Measurements from ENCODE around the gene OR6S1. TPM values are rescaled to one million over a fixed set of nuclear protein-coding genes. Genes with fewer than 3 reads are reported as not detected.
A peak's percentile ranks its signal among the peaks of the same experiment; 100 is the strongest.

The OR6S1 gene, protein sequence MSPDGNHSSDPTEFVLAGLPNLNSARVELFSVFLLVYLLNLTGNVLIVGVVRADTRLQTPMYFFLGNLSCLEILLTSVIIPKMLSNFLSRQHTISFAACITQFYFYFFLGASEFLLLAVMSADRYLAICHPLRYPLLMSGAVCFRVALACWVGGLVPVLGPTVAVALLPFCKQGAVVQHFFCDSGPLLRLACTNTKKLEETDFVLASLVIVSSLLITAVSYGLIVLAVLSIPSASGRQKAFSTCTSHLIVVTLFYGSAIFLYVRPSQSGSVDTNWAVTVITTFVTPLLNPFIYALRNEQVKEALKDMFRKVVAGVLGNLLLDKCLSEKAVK
- polyA plus RNA-seq, result not detected

- Mint-ChIP-seq H3K36me3 (no peaks in the 10 kb centered on the region), H3K4me3 (no peak within 1 kb of the TSS)
Observed at GRCh38 chr14:20641591-20641990, at the start of gene OR6S1. OR6S1 (minus strand) TSS chr14:20641691; CDS start chr14:20641691, 0 bp downstream.

DNA sequence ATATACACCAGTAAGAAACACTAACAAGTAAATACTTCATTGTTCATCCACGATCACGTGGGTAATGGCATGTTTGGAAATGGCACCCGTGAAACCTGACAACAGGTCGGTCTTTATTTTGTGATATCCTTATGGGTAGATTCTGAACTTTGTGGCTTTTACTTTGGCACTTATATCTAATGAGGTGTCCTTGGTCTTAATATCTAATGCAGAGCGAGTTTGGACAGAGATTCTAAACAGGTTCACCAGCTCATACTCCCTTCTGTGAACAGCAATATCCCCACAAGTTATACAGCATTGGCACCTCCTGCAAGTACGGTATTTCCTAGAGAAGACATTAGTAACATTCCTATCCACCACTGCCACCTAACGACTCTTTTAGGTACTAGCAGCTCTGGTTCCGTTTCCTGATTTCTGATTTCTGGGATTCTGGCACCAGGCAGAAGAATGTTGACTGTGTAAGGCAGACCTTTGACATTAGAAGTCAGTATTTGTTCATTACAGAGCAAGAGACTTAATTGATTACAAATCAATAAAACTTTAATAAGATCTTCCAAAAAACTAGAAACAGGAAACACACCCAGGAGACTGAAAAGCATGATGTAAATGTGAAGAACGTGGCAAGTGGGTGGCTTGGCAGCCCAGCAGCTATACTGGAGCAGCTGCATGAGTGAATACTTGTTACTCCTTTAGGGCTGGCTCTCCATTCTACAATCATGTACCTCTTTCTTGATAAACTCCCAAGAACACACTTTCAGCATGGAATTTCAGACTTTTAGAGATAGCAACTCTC lies 49.6 kb upstream of the OR6S1 start:
- H3K4me1 Mint-ChIP-seq, result peaks cover 5 to 10% (median 6%) of the 10 kb centered on the region in 3 donors
- peak overlapping the region in 1 of 4 donors; percentile 13 for H3K4me3 Mint-ChIP-seq
- H3K36me3 Mint-ChIP-seq, result no peaks in the 10 kb centered on the region
- H3K27ac Mint-ChIP-seq, result no peak overlapping the region
- H3K27me3 Mint-ChIP-seq, result no peaks in the 10 kb centered on the region
- H3K9me3 Mint-ChIP-seq, result no peaks in the 10 kb centered on the region

More at GRCh38 chr14:20641591-20641990, at the start of gene OR6S1:
- H3K27ac Mint-ChIP-seq, result no peak within 1 kb of the TSS
- H3K27me3 Mint-ChIP-seq, result peaks cover 36% of the 10 kb centered on the region
- no peaks in the 10 kb centered on the region for H3K9me3 Mint-ChIP-seq
- H3K4me1 Mint-ChIP-seq, result peaks cover 0 to 1% (median 0%) of the 10 kb centered on the region in 3 donors

DNA sequence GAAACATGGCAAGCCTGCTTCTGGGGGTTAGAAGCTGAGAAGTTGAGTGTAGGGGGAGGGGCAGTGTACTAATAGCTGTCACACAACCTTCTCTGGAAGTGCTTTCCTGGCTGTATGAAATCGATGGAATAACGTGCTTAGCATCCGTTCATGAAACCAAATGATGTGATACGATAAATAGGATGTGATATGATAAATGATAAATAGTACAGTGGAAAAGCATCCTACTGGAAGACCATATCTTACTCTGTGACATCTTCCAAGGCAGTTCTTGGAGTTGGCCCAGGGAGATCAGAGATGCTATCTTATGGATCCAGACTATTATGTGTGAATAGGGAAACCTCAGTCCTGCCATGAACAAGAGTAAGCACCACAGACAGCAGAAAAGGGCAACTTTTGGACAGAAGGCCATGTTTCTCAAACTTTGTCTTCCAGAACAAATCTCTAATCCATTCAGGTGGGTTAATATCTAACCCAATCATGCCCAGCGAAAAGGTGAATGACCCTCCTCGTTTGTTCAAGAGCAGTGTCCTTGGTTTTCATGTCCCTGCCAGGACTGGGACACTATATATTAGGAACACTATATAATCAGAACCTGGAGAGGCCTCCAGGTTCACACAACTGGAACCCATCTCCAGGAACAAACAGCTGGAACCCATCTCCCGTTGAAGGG lies 46.8 kb upstream of the OR6S1 start, which contains the start of gene ANG:
TSS of gene ANG (plus strand) at position 598 of the 673 bp plus-strand sequence. CDS start 4,801 bp downstream, outside the sequence.
- Mint-ChIP-seq H3K9me3 (no peaks in the 10 kb centered on the region), H3K4me3 (peak within 1 kb of the TSS in 1 of 4 donors; percentile 30), H3K27ac (peak within 1 kb of the TSS; percentile 18 to 56 (median 36)), H3K4me1 (peaks cover 12 to 17% (median 16%) of the 10 kb centered on the region in 3 donors), H3K27me3 (no peaks in the 10 kb centered on the region), H3K36me3 (no peaks in the 10 kb centered on the region)

GRCh38 chr14:20687362-20688166 lies 46.1 kb upstream of the OR6S1 start:
- H3K36me3 Mint-ChIP-seq, result no peaks in the 10 kb centered on the region
- H3K27me3 Mint-ChIP-seq, result no peaks in the 10 kb centered on the region
- H3K4me1 Mint-ChIP-seq, result peaks cover 12 to 17% (median 16%) of the 10 kb centered on the region in 3 donors
- H3K4me3 Mint-ChIP-seq, result peak overlapping the region in 1 of 4 donors; percentile 30
- peak overlapping the region; percentile 18 to 56 (median 36) for H3K27ac Mint-ChIP-seq
- no peaks in the 10 kb centered on the region for H3K9me3 Mint-ChIP-seq

GRCh38 chr14:20686386-20687143 lies 45.1 kb upstream of the OR6S1 start:
- Mint-ChIP-seq H3K9me3 (no peaks in the 10 kb centered on the region), H3K36me3 (no peaks in the 10 kb centered on the region), H3K27me3 (no peaks in the 10 kb centered on the region), H3K27ac (peak overlapping the region in 2 of 3 donors; percentile 56 to 80), H3K4me3 (peak overlapping the region in 1 of 4 donors; percentile 15), H3K4me1 (peaks cover 12 to 20% (median 17%) of the 10 kb centered on the region in 3 donors)

- Mint-ChIP-seq H3K27ac (no peak overlapping the region), H3K27me3 (no peaks in the 10 kb centered on the region), H3K9me3 (no peaks in the 10 kb centered on the region), H3K4me3 (no peak overlapping the region), H3K36me3 (no peaks in the 10 kb centered on the region), H3K4me1 (peaks cover 22 to 29% (median 26%) of the 10 kb centered on the region in 3 donors)
Observed at GRCh38 chr14:20684662-20685456, 43.4 kb upstream of the OR6S1 start.

DNA sequence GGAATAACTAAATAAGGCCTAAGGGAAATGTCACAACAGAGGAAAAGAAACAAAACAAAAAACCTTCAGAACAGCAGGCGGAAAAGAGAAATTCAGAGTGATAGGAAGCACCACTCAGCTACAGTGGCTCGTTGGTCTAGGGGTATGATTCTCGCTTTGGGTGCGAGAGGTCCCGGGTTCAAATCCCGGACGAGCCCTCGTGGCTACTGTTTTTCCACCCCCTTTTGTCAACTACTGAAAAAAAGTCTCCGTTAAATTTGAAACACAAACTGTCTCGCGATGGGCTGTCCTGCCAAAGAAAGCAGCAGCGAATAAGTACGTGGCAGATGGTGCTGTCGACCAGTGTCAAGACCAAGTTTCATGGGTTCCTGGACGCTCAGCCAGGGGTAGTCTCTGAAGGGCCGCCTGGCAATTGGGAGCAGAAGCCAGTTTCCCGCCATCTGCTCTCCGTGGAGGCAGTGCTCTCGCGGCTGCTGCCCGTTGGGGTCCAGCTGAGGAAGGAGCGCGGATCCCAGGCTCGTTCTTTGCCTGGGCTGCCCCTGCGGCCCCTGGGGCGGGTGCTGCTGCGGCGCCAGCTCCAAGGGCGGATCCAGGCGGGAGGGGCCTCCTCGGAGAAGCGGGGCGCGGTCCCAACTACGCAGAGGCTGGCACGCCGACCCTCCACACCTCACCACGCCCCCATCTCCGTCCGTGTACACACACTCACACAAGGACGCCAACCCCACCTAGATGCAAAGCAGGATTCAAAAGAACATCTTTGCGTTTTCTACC lies 42.6 kb upstream of the OR6S1 start, which contains the start of gene RNASE4:
TSS of gene RNASE4 (plus strand) at position 670 of the 771 bp plus-strand sequence. CDS start 14,812 bp downstream, outside the sequence.
- no peak within 1 kb of the TSS for H3K27ac Mint-ChIP-seq
- H3K27me3 Mint-ChIP-seq, result no peaks in the 10 kb centered on the region
- H3K4me1 Mint-ChIP-seq, result peaks cover 22 to 29% (median 27%) of the 10 kb centered on the region in 3 donors
- no peaks in the 10 kb centered on the region for H3K36me3 Mint-ChIP-seq
- H3K9me3 Mint-ChIP-seq, result no peaks in the 10 kb centered on the region
- H3K4me3 Mint-ChIP-seq, result no peak within 1 kb of the TSS

GRCh38 chr14:20683125-20683890 lies 41.8 kb upstream of the OR6S1 start:
- Mint-ChIP-seq H3K4me1 (peaks cover 22 to 29% (median 28%) of the 10 kb centered on the region in 3 donors), H3K4me3 (no peak overlapping the region), H3K36me3 (no peaks in the 10 kb centered on the region), H3K9me3 (no peaks in the 10 kb centered on the region), H3K27me3 (no peaks in the 10 kb centered on the region), H3K27ac (no peak overlapping the region)

- H3K4me1 Mint-ChIP-seq, result peaks cover 22 to 30% (median 29%) of the 10 kb centered on the region in 3 donors
- H3K27me3 Mint-ChIP-seq, result no peaks in the 10 kb centered on the region
- no peak overlapping the region for H3K27ac Mint-ChIP-seq
- H3K4me3 Mint-ChIP-seq, result no peak overlapping the region
- no peaks in the 10 kb centered on the region for H3K9me3 Mint-ChIP-seq
- no peaks in the 10 kb centered on the region for H3K36me3 Mint-ChIP-seq
Observed at GRCh38 chr14:20682435-20683124, 41.1 kb upstream of the OR6S1 start.

- H3K9me3 Mint-ChIP-seq, result no peaks in the 10 kb centered on the region
- H3K27me3 Mint-ChIP-seq, result no peaks in the 10 kb centered on the region
- H3K27ac Mint-ChIP-seq, result no peak overlapping the region
Observed at GRCh38 chr14:20682127-20682434, 40.6 kb upstream of the OR6S1 start.

GRCh38 chr14:20681348-20682126 lies 40.0 kb upstream of the OR6S1 start:
- Mint-ChIP-seq H3K4me1 (peaks cover 22 to 29% (median 27%) of the 10 kb centered on the region in 3 donors), H3K36me3 (peaks cover under 1% of the 10 kb centered on the region), H3K9me3 (no peaks in the 10 kb centered on the region), H3K27me3 (no peaks in the 10 kb centered on the region), H3K4me3 (no peak overlapping the region), H3K27ac (no peak overlapping the region)

More at GRCh38 chr14:20682127-20682434, 40.6 kb upstream of the OR6S1 start:
- H3K4me3 Mint-ChIP-seq, result no peak overlapping the region
- H3K4me1 Mint-ChIP-seq, result peaks cover 22 to 30% (median 29%) of the 10 kb centered on the region in 3 donors
- no peaks in the 10 kb centered on the region for H3K36me3 Mint-ChIP-seq
